COLO829 (cell line): ENCODE measurements around the gene RHBDD3.

Experiments
- DNase-seq: peaks from one replicate; pipeline ENCODE4 v3.0.0; 2012; ENCODE audit warnings: low spot score

Gene RHBDD3

GRCh38 chr22:29306175-29306834 lies 38.5 kb upstream of the RHBDD3 start, which contains the start of gene GAS2L1:
Gene GAS2L1, plus strand, starts transcription at chr22:29306650. Its CDS starts 1,456 bp downstream, at chr22:29308106.
- DNase-seq: peak; percentile 92

- DNase-seq: no peak
These were observed 38.0 kb upstream of the RHBDD3 start for GRCh38 chr22:29305836-29306174.

GRCh38 chr22:29302681-29303465 lies 35.1 kb upstream of the RHBDD3 start:
- no peak for DNase-seq

- DNase-seq: no peak
These were observed 34.6 kb upstream of the RHBDD3 start for GRCh38 chr22:29302402-29302680.

GRCh38 chr22:29301716-29302401 lies 34.1 kb upstream of the RHBDD3 start:
- no peak for DNase-seq

- DNase-seq: no peak
These were observed 33.2 kb upstream of the RHBDD3 start for GRCh38 chr22:29300807-29301601.

GRCh38 chr22:29300467-29300806 lies 32.7 kb upstream of the RHBDD3 start:
- no peak for DNase-seq

- no peak for DNase-seq
These were observed 31.5 kb upstream of the RHBDD3 start for GRCh38 chr22:29299136-29299900.

GRCh38 chr22:29298641-29299040 lies 30.9 kb upstream of the RHBDD3 start:
- DNase-seq: no peak

GRCh38 chr22:29292379-29292778 lies 24.6 kb upstream of the RHBDD3 start:
- DNase-seq: no peak

GRCh38 chr22:29291215-29291614 lies 23.4 kb upstream of the RHBDD3 start:
- no peak for DNase-seq

GRCh38 chr22:29290061-29290460 lies 22.3 kb upstream of the RHBDD3 start:
- DNase-seq: no peak

GRCh38 chr22:29288837-29289236 lies 21.1 kb upstream of the RHBDD3 start:
- DNase-seq: no peak

- DNase-seq: no peak
These were observed 16.4 kb upstream of the RHBDD3 start for GRCh38 chr22:29284196-29284595.

GRCh38 chr22:29277927-29278326 lies 10.1 kb upstream of the RHBDD3 start:
- no peak for DNase-seq

GRCh38 chr22:29275819-29276565 lies 8.2 kb upstream of the RHBDD3 start:
- peak; percentile 54 for DNase-seq

GRCh38 chr22:29275167-29275566 lies 7.4 kb upstream of the RHBDD3 start:
- DNase-seq: no peak

GRCh38 chr22:29272624-29273023 lies 4.8 kb upstream of the RHBDD3 start:
- DNase-seq: no peak

- DNase-seq: no peak
These were observed 2.9 kb upstream of the RHBDD3 start for GRCh38 chr22:29270475-29271271.
